HG03575 (cell line): Measurements from ENCODE around the gene TMEM132C.
"Not testable (repeated sequence)": the region's sequence is repeated elsewhere in the genome, so short reads cannot be mapped to it uniquely, and the experiment has no call there.

Experiments used
- ATAC-seq: cut with Tn5 transposase; IDR thresholded peaks from one replicate; pipeline ENCODE4 v1.9.1; 2021; ENCODE audit not compliant: unreplicated experiment, insufficient number of reproducible peaks, low FRiP score; ENCODE audit errors: extremely low read depth

Gene TMEM132C

GRCh38 chr12:128267131-128267622 is at the start of gene TMEM132C:
Gene TMEM132C (plus strand): TSS chr12:128267170. CDS start chr12:128267403, 233 bp downstream.
- ATAC-seq: no peak

DNA sequence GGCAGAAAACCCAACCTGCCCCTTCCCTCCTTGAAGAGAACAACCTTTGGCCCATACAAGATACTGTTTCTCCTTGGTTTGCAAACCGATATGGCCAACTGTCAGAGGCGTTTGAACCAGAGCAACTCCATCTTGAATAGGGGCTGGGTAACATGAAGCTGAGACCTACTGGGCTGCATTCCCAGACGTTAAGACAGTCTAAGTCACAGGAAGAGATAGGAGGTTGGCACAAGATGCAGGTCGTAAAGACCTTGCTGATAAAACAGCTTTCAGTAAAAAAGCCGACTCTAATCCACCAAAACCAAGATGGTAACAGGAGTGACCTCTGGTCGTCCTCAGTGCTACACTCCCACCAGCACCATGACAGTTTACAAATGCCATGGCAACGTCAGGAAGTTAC is 42.7 kb upstream of the TMEM132C start:
- ATAC-seq: no peak

GRCh38 chr12:128228581-128228980 is 38.4 kb upstream of the TMEM132C start:
- ATAC-seq: no peak

GRCh38 chr12:128235635-128236417 is 31.1 kb upstream of the TMEM132C start:
- ATAC-seq: no peak

- no peak for ATAC-seq
These were observed 30.4 kb upstream of the TMEM132C start for GRCh38 chr12:128236525-128236924.

DNA sequence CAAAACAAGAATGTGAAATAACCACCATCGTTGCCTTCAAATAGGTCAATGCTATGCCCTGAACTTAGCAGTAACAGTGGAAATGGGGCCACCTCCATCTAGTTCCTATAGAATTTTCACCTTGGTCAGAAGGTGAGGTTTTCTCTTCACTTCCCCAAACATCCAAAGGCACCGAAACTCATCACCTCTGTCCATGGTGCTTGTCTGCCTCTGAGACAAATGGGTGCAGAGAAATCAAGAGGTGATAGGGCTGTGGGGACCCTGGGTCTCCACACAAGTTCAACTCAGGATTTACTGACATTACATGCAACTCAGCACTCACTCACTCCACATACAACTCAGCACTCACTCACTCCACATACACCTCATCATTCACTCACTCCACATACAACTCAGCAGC is 26.2 kb upstream of the TMEM132C start:
- ATAC-seq: no peak

GRCh38 chr12:128245121-128245520 is 21.8 kb upstream of the TMEM132C start:
- no peak for ATAC-seq

- no peak for ATAC-seq
These were observed 21.1 kb upstream of the TMEM132C start for GRCh38 chr12:128245905-128246304.

DNA sequence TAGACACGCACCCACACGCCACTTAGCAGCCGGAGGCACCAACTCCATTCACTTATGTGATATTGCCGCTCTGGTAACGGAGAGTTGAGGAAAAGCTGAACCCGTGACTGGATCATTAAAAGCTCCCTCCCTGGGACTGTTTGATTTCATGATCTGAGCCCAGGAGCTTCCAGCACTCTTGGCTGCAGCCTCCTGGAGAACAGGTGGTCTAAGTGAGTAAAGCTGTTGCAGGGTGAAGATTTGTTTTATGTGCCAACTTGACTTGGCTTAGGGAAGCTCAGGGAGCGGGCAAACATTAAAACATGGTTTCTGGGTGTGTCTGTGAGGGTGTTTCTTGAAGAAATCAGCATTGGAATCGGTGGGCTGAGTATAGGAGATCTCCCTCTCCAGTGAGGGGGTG is 16.9 kb upstream of the TMEM132C start:
- no peak for ATAC-seq

- ATAC-seq: not testable (repeated sequence)
These were observed 13.1 kb upstream of the TMEM132C start for GRCh38 chr12:128253829-128254228.

DNA sequence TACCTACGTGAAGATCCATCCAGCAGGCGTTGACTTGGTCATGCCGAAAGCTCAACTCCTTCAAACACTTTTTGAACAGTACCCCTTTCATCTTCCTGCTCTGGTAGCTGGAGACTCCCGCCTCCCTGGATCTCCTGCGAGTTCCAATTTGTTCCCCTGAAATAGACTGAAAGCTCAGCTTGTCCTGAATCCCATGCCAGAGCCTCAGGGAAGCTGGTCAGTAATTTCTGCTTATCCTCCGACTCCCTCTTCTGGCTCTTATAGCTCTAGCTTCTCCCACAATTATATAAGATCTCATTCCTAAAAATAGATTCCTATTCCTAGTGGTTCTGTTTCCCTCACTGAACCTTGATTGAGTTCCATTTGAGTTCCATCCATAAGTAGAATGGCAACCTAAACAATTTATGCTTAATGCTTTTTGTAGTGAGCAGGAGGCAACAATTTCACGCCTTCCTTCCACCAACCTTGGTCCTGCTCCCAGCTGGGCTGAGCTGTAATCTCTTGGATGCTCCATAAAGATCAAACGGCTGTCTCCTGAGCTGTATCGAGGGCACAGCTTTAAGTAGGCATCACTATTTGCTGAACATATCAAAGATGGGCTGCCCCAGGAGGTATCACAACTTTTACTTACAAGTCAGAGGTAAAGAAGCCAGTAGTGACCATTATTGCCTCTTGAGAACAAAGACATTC is 8.0 kb upstream of the TMEM132C start:
- ATAC-seq: no peak

- ATAC-seq: no peak
These were observed 7.4 kb upstream of the TMEM132C start for GRCh38 chr12:128259556-128260070.

GRCh38 chr12:128261757-128262156 is 5.2 kb upstream of the TMEM132C start:
- ATAC-seq: no peak

GRCh38 chr12:128265566-128265965 is 1.4 kb upstream of the TMEM132C start:
- no peak for ATAC-seq

- ATAC-seq: no peak
These were observed 884 bp upstream of the TMEM132C start for GRCh38 chr12:128266086-128266485.

GRCh38 chr12:128266541-128267130 is 334 bp upstream of the TMEM132C start:
- ATAC-seq: no peak

GRCh38 chr12:128267651-128268378 is 845 bp downstream of the TMEM132C start:
- ATAC-seq: no peak

DNA sequence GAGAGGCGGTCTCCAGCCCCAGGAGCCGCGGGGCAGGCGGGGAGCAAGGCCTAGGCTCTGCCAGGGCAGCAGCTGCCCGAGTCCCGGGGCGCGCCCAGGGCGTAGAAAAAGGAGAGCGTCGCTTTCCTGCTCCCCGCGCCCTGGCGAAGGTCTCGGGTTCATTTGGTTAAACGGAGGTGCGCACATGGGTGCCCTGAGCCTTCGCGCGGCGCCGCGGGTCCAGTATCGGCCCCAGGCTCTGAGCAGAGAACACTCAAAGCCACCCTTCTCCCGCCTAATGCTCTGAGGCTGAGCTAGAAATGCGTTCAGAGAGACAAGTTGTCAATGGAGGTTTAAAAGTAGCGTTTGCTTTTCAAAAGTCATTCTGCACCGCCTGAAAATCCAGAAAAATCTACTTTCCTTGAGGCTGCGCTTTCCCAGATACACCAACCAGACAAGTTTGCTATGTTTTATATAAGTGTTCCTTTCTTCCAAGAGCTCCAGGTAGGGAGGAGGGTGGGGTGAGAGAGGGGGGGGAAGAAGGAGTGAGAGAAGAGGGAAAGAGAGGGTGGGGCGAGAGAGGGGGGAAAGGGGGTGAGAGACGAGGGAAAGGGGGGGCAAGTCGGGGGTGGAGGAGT is 1.5 kb downstream of the TMEM132C start:
- no peak for ATAC-seq

GRCh38 chr12:128269181-128269591 is 2.2 kb downstream of the TMEM132C start:
- no peak for ATAC-seq
